Measurements from ENCODE around the gene HES5.

The HES5 gene

GRCh38 chr1:2479186-2479585, 50.9 kb downstream of the HES5 start:
- POLR2A ChIA-PET, result no interaction called here
- TF ChIP-seq CTCF (IDR thresholded peaks at IDR 0.05; ENCODE audit: insufficient read depth, low read length, missing control alignments), result no peak
- DNase-seq (ENCODE audit: low read depth, low spot score), result no peak
- CTCF ChIA-PET, result interaction anchor here (0.9 kb wide), 1 partner anchor 8 kb away, joined by 3 read pairs; no protein-coding TSS in a partner anchor
- H3K4me3 ChIP-seq (ENCODE audit: low read depth, low read length), result no peak overlapping the region

Data from AG04449 (cell line).